ENCODE measurements around the gene ATP9B.

GRCh38 chr18:79118797-79119196 lies 49.6 kb downstream of the ATP9B start:
- TF ChIP-seq POLR2AphosphoS5 (IDR thresholded peaks at IDR 0.05; ENCODE audit: low read depth, low read length) (no peak), POLR2A (IDR thresholded peaks at IDR 0.05; ENCODE audit: low read depth, low read length) (no peak), SPI1 (IDR thresholded peaks at IDR 0.05; ENCODE audit: low read depth, low read length) (no peak), TAF1 (IDR thresholded peaks at IDR 0.05; ENCODE audit: low read depth, low read length) (no peak)

Data from GM12891 (cell line).